Measurements from ENCODE around the gene ZNF746.

DNA sequence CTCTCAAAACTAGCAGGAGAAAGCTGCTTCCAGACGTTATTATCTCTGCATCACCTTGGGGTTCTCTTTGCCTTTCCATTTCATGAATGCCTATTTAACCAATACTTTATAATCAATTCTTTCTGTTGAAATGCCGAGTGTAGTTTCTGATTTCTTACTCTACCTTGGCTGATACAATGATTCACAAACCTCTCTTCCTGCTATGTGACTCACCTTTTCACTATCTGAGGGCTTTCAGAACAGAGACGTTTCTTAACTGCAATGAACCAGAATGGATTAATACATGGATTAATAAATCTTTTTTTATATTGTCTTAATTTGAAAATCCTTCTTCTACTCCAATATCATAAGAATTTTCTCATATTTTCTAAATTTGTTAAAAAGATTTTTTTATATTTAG lies 46.4 kb upstream of the ZNF746 start:
- TF ChIP-seq, protein P1, sequence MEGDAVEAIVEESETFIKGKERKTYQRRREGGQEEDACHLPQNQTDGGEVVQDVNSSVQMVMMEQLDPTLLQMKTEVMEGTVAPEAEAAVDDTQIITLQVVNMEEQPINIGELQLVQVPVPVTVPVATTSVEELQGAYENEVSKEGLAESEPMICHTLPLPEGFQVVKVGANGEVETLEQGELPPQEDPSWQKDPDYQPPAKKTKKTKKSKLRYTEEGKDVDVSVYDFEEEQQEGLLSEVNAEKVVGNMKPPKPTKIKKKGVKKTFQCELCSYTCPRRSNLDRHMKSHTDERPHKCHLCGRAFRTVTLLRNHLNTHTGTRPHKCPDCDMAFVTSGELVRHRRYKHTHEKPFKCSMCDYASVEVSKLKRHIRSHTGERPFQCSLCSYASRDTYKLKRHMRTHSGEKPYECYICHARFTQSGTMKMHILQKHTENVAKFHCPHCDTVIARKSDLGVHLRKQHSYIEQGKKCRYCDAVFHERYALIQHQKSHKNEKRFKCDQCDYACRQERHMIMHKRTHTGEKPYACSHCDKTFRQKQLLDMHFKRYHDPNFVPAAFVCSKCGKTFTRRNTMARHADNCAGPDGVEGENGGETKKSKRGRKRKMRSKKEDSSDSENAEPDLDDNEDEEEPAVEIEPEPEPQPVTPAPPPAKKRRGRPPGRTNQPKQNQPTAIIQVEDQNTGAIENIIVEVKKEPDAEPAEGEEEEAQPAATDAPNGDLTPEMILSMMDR (conservative IDR thresholded peaks at IDR 0.05 in 1 of 2, IDR thresholded peaks at IDR 0.05 in 1 of 2; ENCODE audit: low read depth in 1 of 2, low read length in 2 of 2) = no peak
- TF ChIP-seq EZH2 (IDR thresholded peaks at IDR 0.05; ENCODE audit: low read length, missing control alignments) = no peak
